ENCODE measurements around the gene DNAH8. TPM values are rescaled to one million over a fixed set of nuclear protein-coding genes. Genes with fewer than 3 reads are reported as not detected.

DNAH8 gene
- total RNA-seq, 1 experiment from 2014 or later, result not detected

GRCh38 chr6:39026175-39026574 is 311.1 kb downstream of the DNAH8 start:
- Histone ChIP-seq H3K79me2 (ENCODE audit: insufficient read depth, low read length) (no peaks in the 10 kb centered on the region), H3K9me2 (ENCODE audit: insufficient read depth) (no peaks in the 10 kb centered on the region), H4K20me1 (ENCODE audit: insufficient read depth) (no peaks in the 10 kb centered on the region), H3K27ac (ENCODE audit: low read depth, low read length) (no peak overlapping the region), H2AFZ (ENCODE audit: low read depth, low read length, poor library complexity, severe bottlenecking) (no peak overlapping the region), H3K4me3 (replicated peaks in 1 of 2; ENCODE audit: low read depth in 1 of 2, low read length in 2 of 2) (no peak overlapping the region), H3K4me1 (ENCODE audit: control insufficient read depth in 1 of 2, insufficient read depth in 2 of 2, low read length in 2 of 2) (no peaks in the 10 kb centered on the region), H3K36me3 (ENCODE audit: control insufficient read depth in 1 of 2, insufficient read depth in 2 of 2, low read length in 2 of 2) (no peaks in the 10 kb centered on the region), H3K27me3 (ENCODE audit: insufficient read depth, low read length) (peaks cover 56% of the 10 kb centered on the region), H3K4me2 (ENCODE audit: low read length) (no peak overlapping the region), H3K9ac (ENCODE audit: low read length) (no peak overlapping the region), H3K9me3 (ENCODE audit: control insufficient read depth in 1 of 2, insufficient read depth in 1 of 2, low read depth in 1 of 2, low read length in 2 of 2) (no peaks in the 10 kb centered on the region)
- ATAC-seq, result no peak
- DNase-seq (ENCODE audit: low read depth, low spot score), result no peak
- intact Hi-C loops (cut with micrococcal nuclease), result no loop called here
- TF ChIP-seq ZFX (IDR thresholded peaks at IDR 0.05) (no peak), CBX3 (IDR thresholded peaks at IDR 0.05; ENCODE audit: low read depth) (no peak), YY1 (IDR thresholded peaks at IDR 0.05; ENCODE audit: extremely low read depth, insufficient replicate concordance, low read depth, low read length) (no peak), ELF1 (IDR thresholded peaks at IDR 0.05; ENCODE audit: borderline replicate concordance, low read depth) (no peak), ZBTB33 (IDR thresholded peaks at IDR 0.05; ENCODE audit: extremely low read depth, insufficient replicate concordance, low read length) (no peak), RAD21 (IDR thresholded peaks at IDR 0.05; ENCODE audit: low read depth) (no peak), ATF3 (IDR thresholded peaks at IDR 0.05) (no peak), EZH2 (IDR thresholded peaks at IDR 0.05) (no peak)
- ChIA-PET RAD21 (ENCODE audit: low non-redundant PET in 1 of 2, low total read pairs in 2 of 2, uncharacterized antibody in 2 of 2, unreplicated experiment in 2 of 2) (no interaction called here), CTCF (no interaction called here), POLR2A (no interaction called here)
- BruUV-seq (replicated peaks), result no TSS peak
